NCI-H1092 treated with DMSO at 0.1 percent for 48 hours (cell line): ENCODE results near the gene SMPDL3A.
A peak's percentile ranks its signal among the peaks of the same experiment; 100 is the strongest.
"Not testable (repeated sequence)": the region's sequence is repeated elsewhere in the genome, so short reads cannot be mapped to it uniquely, and the experiment has no call there.

Experiments used
- DNase-seq: peaks from one replicate; lab custom pipeline; 2025; lab: John Stamatoyannopoulos, UW

Gene SMPDL3A

GRCh38 chr6:122789182-122790027 lies at the start of gene SMPDL3A:
SMPDL3A (plus strand) TSS chr6:122789258; CDS start chr6:122789347, 89 bp downstream.
- peak; percentile 66 for DNase-seq

- no peak for DNase-seq
These were observed 49.0 kb upstream of the SMPDL3A start for GRCh38 chr6:122740091-122740490.

GRCh38 chr6:122740936-122741335 lies 48.1 kb upstream of the SMPDL3A start:
- no peak for DNase-seq

GRCh38 chr6:122744247-122744646 lies 44.8 kb upstream of the SMPDL3A start:
- DNase-seq = peak; percentile 64

- peak; percentile 78 for DNase-seq
These were observed 44.2 kb upstream of the SMPDL3A start for GRCh38 chr6:122744856-122745255.

GRCh38 chr6:122746688-122747087 lies 42.4 kb upstream of the SMPDL3A start:
- no peak for DNase-seq

GRCh38 chr6:122747573-122747972 lies 41.5 kb upstream of the SMPDL3A start:
- no peak for DNase-seq

GRCh38 chr6:122748945-122749344 lies 40.1 kb upstream of the SMPDL3A start:
- not testable (repeated sequence) for DNase-seq

- DNase-seq = peak; percentile 13
These were observed 39.5 kb upstream of the SMPDL3A start for GRCh38 chr6:122749451-122750050.

GRCh38 chr6:122751326-122751725 lies 37.7 kb upstream of the SMPDL3A start:
- DNase-seq = no peak

- DNase-seq = no peak
These were observed 36.6 kb upstream of the SMPDL3A start for GRCh38 chr6:122752459-122752858.

GRCh38 chr6:122753000-122753687 lies 35.9 kb upstream of the SMPDL3A start:
- DNase-seq = no peak

GRCh38 chr6:122753688-122754056 lies 35.4 kb upstream of the SMPDL3A start:
- no peak for DNase-seq

GRCh38 chr6:122754191-122754731 lies 34.8 kb upstream of the SMPDL3A start:
- DNase-seq = no peak

- no peak for DNase-seq
These were observed 33.2 kb upstream of the SMPDL3A start for GRCh38 chr6:122755901-122756300.

GRCh38 chr6:122758927-122759334 lies 30.1 kb upstream of the SMPDL3A start:
- DNase-seq = no peak

GRCh38 chr6:122760330-122760729 lies 28.7 kb upstream of the SMPDL3A start:
- DNase-seq = no peak

- DNase-seq = no peak
These were observed 22.8 kb upstream of the SMPDL3A start for GRCh38 chr6:122766256-122766655.

- no peak for DNase-seq
These were observed 18.0 kb upstream of the SMPDL3A start for GRCh38 chr6:122770835-122771601.

GRCh38 chr6:122772724-122773415 lies 16.2 kb upstream of the SMPDL3A start:
- no peak for DNase-seq

- no peak for DNase-seq
These were observed 13.1 kb upstream of the SMPDL3A start for GRCh38 chr6:122775975-122776374.
